Omental fat pad (tissue), 4 donors: ENCODE measurements around the gene MBL2. TPM values are rescaled to one million over a fixed set of nuclear protein-coding genes. Genes with fewer than 3 reads are reported as not detected.

Experiments
- ATAC-seq: fragments of 150-250 bp; one replicate; pipeline ENCODE4 v1.9.1; 2016; ENCODE audit warnings: mild to moderate bottlenecking, moderate library complexity; ENCODE audit not compliant: low FRiP score
- DNase-seq: peaks from one replicate; pipeline ENCODE4 v3.0.0-alpha.2; 2019; ENCODE audit warnings: low spot score
- total RNA-seq, 4 donors: library from RNA; depleted of rRNA; stranded (reverse); fragments of >200 nt; gene quantifications; one replicate each; pipeline ENCODE4 v1.1.0, GENCODE V29; 2016
- TF ChIP-seq, protein P1 (sequence below), 3 donors: fragments of 450-650 bp; IDR thresholded peaks; one replicate each; pipeline ENCODE4 v1.5.1; 2016 to 2017; ENCODE audit warnings: antibody characterized with exemption in 3 of 3, mild to moderate bottlenecking in 3 of 3, moderate library complexity in 2 of 3

Gene MBL2
- total RNA-seq, 4 donors from 2014 or later = not detected

DNA sequence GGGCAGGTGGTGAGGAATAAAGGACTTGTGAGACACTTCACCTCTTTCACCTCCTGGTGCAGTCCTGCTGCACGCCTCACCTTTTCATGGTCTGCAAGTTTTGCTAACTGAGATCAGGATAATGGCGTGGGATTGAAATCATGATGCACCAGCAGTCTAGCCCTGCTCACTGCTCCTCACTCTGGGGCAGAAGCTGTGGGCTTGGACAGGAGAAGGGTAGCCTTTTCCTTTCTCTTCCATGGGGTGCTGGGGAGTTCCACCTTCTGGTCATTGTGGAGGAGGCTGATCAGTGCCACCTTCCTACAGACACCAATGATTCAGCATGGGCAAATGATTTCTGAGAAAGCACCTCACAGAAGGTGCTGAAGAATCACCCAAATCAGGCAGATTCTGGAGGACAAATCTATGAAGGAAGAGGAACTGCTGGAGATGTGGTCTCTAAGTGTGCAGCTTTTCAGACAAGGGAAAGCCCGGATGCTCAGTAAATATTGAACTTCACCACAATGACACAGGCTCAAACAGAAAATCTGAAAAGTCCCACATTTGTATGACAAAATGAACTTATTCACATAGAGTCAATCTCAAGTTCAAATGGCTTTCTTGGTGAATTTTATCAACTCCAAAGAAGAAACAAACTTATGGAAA, 19.7 kb downstream of the MBL2 start:
- ATAC-seq (no peak), DNase-seq (no peak)
- TF ChIP-seq, protein P1, sequence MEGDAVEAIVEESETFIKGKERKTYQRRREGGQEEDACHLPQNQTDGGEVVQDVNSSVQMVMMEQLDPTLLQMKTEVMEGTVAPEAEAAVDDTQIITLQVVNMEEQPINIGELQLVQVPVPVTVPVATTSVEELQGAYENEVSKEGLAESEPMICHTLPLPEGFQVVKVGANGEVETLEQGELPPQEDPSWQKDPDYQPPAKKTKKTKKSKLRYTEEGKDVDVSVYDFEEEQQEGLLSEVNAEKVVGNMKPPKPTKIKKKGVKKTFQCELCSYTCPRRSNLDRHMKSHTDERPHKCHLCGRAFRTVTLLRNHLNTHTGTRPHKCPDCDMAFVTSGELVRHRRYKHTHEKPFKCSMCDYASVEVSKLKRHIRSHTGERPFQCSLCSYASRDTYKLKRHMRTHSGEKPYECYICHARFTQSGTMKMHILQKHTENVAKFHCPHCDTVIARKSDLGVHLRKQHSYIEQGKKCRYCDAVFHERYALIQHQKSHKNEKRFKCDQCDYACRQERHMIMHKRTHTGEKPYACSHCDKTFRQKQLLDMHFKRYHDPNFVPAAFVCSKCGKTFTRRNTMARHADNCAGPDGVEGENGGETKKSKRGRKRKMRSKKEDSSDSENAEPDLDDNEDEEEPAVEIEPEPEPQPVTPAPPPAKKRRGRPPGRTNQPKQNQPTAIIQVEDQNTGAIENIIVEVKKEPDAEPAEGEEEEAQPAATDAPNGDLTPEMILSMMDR (IDR thresholded peaks at IDR 0.05) = no peak

DNA sequence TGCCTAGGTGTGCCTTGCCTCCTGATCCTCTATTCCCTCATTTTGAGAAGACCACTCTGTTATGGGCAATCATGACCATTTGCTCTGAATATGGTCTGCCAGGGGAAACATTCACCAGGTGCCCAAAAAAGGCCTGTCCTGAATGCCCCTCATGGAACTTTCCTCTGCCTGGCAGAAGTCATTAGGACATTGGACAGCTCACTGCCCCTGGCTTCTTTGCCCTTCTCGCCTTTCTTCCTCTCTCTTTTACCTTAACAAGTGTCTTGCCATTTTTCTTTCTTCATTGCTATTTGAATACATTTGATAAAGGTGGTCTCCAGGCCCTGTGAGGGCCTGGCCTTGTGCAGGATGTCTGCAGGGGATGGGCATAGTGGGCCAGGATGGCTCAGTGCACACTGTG, 20.3 kb downstream of the MBL2 start:
- TF ChIP-seq, protein P1 (IDR thresholded peaks at IDR 0.05) = no peak
- no peak for DNase-seq
- no peak for ATAC-seq

DNA sequence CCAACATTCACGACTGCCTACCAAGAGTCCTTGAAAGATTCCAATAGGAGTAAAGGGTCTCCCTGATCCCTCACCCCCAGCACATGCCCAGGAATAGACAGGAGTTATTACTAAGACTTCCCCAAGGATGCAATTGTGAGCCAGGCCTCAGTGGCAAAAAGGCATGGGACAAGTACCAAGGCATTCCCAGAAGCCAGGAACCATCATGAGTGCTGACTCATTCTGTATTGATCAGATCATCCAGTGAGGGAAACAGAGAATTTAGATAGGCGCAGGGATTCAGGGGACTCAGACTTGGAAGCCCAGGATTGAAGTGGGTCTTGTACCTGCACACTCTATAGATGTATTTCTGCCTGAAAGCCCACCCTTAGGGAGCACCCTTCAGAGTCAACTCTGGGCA, 21.2 kb downstream of the MBL2 start:
- no peak for ATAC-seq
- TF ChIP-seq, protein P1 (IDR thresholded peaks at IDR 0.05) = no peak
- DNase-seq = no peak

DNA sequence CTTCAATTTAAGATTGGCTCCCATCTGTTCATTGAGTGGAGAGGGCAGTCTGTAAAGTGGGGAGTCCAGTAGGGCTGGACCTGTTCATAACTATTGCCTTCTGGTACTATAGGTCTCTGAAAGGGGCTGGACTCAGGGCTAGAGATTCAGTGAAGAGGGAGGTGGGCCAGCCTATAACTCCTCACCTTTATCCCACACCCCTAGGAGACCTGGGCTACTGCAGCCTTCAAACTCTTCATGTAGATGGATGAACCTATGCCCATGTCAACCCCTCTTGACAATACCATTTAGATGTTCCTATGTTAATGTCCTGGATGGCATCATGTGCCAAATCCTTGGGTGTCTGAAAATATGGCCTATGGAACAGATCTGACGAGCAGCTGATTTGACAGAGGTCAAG, 22.0 kb downstream of the MBL2 start:
- DNase-seq (no peak), ATAC-seq (no peak)

GRCh38 chr10:52747694-52748093, 24.9 kb downstream of the MBL2 start:
- no peak for DNase-seq
- no peak for ATAC-seq

More for the DNA sequence above, 22.0 kb downstream of the MBL2 start:
- TF ChIP-seq, protein P1 (IDR thresholded peaks at IDR 0.05) = no peak

DNA sequence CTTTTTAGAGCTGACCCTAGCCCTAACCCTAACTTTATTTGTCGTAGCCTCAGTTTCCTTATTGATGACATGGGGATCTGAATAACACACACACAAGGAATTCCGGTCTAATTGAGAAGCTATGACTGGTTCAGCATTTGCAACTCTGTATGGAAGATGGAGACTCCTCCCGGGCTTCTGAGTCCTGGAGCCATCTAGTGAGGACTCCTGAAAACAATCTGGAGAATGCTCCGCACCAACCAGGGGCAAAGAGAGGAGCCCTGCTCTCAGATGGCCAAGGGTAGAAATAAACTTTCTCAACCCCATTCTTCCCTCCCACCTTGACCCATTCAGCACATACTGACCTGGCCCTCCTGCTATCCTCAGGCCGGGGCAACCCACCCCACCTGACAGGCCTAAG, 26.4 kb downstream of the MBL2 start:
- no peak for ATAC-seq

More at GRCh38 chr10:52747694-52748093, 24.9 kb downstream of the MBL2 start:
- TF ChIP-seq, protein P1 (IDR thresholded peaks at IDR 0.05) = no peak

More for the DNA sequence above, 26.4 kb downstream of the MBL2 start:
- DNase-seq = no peak
- TF ChIP-seq, protein P1 (IDR thresholded peaks at IDR 0.05) = no peak
